DMS79 (cell line): Measurements from ENCODE around the gene MAP4K1.
"Not testable (repeated sequence)": the region's sequence is repeated elsewhere in the genome, so short reads cannot be mapped to it uniquely, and the experiment has no call there.

ENCODE experiments used
- DNase-seq: peaks from one replicate; lab custom pipeline; 2025; lab: John Stamatoyannopoulos, UW

The MAP4K1 gene

DNA sequence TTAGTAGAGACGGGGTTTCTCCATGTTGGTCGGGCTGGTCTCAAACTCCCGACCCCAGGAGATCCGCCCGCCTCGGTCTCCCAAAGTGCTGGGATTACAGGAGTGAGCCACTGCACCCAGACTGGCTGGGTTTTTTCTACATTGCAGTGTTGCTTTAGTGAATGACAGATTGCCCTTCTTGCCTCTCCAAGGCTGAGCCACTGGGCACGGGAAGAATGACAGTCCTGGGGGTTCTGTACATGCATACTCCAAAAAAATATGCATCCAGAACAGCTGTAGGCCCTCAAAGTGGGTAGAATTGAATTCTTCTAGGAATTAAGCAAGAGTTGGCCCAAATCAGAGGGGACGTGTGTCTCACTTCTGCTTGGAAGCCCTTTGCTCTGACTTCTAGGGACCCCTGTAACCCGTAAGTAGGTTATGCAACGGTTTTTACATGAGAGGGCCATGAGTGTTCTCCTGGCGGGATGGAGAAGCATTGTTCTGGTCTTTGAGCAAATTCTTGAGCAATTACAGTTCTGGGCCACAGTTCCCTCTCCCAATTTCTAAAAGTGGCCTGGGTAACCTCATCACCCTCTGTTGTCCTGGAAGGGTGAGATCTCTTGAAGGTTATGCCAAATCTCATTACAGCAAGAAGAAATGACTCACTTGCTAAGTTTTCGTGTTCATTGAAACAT, 33.3 kb upstream of the MAP4K1 start:
- no peak for DNase-seq

DNA sequence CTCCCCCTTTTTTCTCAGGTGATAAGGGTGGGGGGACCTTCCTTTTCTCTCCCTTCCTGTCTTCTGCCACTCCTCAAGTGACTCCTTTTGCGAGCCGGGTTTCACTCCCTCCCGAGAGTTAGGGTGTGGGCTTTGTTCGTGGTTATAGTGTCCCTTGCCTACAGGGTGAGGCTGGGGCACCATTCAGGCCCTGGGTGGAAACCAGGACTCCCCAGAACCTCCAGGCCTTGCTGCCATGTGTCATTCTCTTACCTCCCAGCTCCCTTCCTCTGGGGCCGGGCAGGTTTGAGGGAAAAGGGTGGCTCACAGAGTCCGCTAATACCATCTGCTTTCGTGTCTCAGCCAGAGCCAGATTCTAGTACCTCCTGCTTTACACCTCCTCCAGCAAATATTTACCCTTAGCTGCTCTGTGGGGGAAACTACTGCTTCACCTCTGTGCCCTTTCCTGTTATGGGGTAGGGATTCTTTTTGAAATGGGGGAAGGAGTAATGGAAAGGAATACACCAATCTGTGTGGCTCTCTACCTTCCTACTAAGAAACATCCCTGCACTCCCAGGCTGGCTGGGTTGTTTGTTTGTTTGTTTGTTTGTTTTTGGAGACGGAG, 32.5 kb upstream of the MAP4K1 start:
- no peak for DNase-seq

DNA sequence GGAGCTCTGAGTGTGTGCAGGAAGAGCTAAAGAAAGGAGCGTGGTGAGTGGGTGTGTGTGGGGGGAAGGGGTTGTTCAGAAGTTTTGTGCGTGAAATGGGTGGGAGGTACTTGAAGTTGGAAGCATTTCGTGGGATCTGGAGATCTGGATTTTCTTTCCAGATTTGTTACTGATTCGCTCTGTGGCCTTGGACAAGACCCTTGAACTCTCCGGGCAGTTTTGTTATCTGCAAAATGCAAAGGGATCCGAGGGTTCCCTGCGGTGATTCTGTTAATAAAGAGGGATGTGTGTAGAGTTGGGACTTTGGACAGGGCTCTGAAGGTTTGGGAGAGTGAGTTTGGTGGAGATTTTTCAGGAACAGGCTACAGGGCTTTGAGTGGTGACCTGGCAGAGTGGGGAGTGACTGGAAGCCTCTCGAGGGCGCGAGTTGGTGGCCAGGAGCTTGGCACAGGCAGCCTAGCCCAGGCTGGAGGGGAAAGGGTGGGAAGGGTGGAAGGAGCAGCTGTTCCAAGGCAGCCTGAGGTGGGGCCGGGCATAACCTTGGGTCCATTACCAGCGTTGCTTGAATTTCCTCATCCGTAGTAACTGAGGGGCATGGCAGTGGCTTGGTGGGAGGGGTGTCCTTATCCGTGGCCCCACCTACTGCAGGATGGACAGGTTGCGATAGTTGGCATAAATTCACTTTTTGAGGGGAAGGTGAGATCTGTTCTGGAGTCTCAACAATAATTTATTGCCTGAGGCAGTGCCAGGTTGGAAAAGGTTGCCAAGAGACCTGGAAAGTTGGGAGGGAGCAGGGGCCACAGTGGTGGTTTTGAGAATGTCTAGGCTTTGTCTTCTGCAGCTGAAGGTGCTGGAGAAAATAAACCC, 31.8 kb upstream of the MAP4K1 start:
- peak; percentile 61 for DNase-seq

DNA sequence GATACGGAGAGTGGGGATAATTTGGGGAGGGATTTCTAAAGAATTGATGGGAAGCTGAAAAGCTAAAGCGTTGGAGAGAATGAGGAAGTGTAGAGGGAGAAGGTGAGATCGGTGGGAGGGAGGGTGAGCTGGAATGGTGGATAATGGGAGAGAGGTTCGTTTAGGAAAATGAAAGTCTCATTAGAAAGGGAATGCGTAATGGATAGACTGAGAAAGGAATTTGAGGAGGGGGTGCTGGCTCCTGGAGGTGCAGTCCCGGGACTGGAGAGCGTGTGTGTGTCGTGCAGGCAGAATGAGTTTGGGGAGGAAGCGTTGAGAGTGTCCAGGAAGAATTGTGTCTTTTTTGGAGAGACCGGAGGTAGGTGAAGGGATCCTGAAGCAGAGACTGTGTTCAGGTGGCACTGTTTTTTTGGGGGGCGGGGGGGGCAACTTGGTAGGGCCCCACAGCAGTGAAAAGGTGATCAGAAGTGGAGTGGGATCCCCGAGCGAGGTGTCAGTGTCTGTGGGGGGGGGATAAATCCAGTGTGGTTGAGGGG, 31.1 kb upstream of the MAP4K1 start:
- no peak for DNase-seq

DNA sequence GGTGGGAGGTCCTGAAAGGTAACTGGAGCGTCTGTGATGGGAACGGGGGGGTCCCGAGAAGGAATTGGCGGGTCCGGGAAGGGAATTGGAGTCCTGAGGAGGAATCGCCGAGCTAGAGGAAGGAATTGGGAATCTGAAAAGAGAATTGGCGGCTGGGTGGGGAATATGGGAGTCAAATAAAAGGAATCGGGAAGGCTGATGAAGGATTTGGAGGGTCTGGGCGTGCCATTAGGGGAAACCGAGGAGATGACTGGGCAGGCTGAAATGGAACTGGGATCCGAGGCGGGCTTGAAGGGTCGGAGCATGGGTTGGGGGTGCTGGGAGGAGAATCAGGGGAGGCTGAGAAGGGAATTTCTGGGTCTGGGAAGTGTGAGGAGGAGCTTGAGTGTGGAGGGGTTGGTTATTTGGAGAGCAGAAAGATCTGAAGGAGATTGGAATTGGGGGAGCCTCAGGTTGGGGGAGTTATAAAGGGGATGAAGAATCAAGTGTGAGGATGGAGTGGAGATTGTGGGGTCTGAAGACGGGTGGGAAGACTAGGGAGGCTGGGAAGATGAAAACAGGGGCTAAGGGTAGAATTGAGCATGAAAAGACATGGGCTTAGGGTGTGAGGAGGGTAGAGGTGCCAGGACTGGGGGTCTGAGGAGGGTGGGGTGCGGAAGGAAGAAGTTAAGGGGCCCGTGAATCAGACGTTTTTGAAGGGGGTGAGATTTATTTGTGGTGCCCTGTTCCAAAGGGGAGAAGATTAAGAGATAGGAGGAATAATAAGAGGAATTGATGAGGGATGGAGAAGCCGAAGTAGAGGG, 30.4 kb upstream of the MAP4K1 start:
- no peak for DNase-seq

DNA sequence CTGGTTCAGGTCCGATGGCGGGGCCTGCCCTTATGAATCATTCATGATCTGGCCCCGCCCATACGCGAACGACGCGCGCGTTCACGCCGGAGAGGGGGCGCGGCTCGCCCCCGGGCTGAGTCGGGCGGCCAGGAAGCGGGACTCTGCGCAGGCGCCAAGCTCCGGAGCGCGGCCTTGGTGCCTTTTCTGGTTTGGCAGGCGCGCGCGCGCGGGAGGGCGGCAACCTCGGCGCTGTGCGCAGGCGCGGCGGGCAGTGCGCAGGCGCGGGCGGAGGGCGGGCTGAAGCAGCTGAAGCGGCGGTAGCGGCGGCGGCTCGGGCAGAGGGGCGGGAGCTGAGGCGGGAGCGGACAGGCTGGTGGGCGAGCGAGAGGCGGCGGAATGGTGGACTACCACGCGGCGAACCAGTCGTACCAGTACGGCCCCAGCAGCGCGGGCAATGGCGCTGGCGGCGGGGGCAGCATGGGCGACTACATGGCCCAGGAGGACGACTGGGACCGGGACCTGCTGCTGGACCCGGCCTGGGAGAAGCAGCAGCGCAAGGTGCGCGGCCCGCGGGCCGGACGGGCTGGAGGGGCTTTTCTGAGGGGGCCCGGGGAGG, 29.7 kb upstream of the MAP4K1 start, which contains the start of gene ACTN4:
Gene ACTN4, plus strand, starts transcription at position 282 of the 598 bp plus-strand sequence. Its CDS starts 97 bp downstream, at position 379.
- DNase-seq, result peak; percentile 90

DNA sequence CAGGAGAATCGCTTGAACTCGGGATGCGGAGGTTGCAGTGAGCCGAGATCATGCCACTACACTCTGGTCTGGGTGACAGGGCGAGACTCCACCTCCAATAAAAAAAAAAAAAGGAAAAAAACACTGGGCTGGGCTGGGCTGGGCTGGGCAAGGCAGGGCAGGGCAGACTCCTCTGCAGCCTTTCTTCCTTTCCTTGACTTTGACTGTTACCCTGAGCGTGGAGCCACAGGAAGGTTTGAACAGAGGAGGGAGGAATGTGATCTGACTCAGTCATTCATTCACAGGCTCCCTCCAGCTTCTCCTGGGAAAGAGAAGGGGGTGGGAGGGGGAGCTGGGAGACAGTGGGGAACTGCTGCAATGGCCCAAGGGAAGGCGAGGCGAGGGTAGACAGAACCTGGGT, 27.0 kb upstream of the MAP4K1 start:
- DNase-seq, result no peak

DNA sequence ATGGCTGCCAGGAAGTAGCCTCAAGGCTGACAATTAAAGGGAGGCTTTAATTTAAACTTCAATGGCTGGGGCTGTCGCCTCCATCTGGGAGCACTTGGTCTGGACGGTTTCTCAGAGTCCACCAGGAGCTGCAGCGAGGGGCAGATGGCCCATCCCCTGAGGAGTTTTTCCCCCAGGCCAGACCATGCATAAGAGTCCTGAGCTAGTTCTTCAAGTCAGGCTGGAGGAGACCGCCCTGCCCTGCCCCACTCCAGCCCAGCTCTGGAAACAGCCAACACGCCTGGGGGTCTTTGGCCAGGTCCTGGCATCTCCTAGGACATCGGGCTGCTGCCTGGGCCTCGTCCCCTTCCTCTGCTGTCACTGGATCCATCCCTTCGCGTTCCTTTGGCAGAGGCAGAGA, 24.4 kb upstream of the MAP4K1 start:
- no peak for DNase-seq

DNA sequence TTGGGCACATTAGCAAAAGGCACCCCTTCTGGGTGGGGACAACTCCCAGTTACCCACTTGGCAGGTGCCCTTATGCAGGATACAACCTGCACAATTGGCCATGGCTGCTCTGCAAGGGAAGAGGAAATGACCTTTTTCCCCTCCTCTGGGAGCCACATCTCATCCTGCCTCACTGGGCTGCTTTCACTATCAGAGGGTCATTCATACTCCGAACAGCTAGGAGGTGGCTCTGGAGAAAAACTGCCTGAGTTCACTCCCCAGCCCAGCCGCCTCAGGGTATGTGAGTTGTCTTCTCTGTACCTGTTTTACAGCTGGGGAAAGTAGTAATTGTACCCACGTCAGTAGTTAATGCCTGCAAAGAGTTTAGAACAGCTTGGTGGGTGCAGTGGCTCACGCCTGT, 22.6 kb upstream of the MAP4K1 start:
- no peak for DNase-seq

DNA sequence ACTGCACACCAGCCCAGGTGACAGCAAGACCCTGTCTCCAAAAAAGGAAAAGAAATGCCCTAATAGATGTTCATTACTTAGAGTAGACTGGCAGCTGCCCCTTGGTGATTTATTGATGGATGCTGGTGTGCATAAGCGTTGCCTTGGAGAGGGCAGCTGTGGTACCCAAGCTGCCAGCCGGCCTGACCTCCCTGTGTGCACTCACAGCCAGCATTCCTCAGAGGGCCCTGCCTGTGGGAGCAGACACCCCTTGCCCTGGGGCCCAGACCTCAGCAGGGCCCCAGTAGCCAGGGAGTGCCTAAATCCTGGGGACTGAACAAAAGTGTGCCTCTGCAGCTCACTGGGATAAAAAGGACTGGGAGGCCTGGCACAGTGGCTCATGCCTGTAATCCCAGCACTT, 21.9 kb upstream of the MAP4K1 start:
- DNase-seq, result no peak

DNA sequence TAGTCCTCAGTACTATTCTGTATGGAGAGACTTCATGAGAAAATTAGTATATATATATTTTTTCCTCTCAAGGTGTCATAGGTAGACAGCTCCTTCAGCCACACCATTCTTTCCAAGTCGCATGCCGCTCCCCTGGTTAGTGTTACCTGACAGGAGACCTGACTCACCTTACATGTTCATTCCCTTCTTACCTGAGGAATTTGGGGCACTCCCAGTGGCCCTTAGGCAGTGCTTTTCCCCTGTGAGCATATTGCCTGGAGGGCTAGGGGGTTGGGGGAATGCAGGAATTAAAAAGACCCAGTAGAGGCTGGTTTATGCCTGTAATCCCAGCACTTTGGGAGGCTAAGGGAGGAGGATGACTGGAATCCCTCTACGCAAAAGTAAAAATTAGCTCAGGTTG, 20.7 kb upstream of the MAP4K1 start:
- no peak for DNase-seq

DNA sequence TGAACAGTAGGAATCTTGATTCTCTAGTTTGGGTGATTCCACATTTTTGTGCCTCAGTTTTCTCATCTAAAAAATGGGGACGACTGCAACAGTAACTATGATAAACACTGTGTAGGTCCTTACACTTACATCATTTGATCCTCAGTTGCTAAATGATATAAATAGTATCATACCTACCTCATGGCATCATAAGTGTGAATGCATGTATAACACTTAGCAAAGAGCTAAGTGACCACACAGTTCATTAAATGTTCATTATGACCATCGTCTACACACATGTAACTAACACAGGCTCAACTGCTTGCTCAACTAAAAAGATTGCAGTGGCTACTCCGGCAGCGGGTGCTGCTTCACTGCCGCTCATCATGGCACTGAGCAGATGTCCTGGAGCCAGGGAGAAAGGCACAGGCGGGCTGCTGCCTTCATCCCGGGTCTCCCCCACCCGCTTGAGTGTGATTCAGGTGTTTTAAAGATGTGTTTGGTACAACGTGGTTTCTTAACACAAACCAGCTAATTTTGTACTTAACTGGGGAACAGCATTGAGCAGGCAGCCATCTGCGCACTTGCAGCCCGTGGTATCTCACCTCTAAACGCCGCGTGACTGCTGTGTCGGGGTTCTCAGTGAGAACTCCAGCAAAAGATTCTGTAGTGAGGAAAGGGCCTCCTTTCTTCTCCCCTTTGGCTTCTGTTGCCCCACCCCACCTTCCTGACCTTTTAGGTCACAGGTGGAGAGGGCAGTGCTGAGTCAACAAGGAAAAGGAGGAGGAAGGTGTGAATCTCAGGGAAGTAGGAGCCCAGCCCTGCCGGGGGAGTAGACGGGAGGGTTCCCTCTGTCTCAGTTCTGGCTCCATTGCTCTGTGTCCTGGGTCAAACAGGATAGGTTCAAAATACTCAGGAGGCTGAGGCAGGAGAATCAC, 18.0 kb upstream of the MAP4K1 start:
- no peak for DNase-seq

DNA sequence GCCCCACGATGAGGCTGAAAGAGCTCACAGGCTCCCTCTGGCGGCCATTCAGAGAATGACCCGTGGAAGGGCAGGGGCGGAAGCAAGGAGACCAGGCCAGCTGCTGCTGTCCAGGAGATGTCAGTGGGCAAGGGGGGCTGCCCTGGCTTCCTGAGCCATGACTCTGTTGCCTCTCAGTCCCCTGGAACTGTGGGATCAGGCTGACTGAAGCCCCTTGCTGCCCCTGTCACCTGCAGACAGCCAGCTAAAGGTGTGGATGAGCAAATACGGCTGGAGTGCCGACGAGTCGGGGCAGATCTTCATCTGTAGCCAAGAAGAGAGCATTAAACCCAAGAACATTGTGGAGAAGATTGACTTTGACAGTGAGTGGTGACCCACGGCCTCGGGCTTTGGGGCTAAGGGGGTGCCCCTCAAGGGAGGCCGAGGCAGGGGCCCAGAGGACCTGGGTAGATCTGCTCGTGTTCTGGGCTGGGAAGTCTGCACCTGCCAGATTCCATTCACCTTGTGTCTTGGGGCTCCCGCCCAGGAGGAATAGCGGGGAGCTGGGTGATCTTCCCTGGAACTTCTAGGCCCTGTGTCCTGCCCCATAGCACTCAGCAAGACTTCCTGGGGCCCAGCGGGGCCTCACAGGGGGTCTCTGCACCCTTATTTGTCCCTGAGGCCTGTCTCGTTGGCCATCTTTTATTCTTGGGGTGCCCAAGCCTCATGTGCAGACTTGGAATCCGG, 17.2 kb upstream of the MAP4K1 start:
- DNase-seq, result peak; percentile 3

DNA sequence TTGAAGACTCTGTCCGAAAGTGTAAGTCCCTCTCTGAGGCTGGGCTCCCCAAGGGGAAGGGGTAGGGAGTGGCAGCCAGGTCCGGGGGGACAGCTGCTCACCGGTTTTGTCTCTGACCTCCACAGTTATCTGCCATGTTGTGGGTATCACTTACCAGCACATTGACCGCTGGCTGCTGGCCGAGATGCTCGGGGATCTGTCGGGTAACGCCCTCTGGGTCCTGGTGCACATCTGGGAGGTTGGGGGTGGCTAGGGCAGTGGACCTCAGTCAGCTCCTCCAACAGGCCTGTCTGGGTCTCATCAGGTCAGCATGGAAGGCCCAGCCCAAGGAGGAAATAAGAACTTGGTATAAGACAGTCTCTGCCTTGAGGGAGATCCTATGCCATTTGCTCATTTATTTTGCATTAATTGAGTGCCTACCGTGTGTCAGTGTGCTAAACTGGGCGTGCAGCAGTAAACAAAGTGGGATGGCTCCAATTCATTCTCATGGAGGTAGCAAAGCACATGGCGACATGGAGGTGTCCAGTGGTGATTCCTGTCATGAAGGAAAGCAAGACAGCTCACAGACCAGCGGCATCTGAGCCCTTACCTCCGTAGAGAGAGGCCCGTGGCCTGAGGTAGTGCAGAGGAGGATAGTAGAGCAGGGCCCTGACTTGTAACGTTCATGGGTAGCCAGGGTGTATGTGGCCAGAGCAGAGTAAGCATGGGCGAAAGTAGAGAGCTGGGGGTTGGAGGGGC, 14.9 kb upstream of the MAP4K1 start:
- no peak for DNase-seq

DNA sequence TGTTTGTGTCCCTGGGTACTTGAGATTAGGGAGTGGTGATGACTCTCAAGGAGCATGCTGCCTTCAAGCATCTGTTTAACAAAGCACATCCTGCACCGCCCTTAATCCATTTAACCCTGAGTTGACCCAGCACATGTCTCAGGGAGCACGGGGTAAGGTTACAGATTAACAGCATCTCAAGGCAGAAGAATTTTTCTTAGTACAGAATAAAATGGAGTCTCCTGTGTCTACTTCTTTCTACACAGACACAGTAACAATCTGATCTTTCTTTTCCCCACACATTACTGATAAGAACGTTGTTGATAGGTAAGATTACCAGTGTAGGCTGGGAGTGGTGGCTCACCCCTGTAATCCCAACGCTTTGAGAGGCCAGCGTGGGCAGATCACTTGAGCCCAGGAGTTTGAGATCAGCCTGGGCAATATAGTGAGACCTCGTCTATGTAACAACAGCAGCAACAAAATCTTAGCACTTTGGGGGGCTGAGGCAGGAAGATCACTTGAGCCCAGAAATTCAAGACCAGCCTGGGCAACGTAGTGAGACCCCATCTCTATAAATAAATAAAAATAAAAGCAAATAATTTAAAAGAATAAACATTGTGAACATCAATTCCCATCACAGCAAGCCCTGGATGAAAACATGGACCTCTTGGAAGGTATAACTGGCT, 14.2 kb upstream of the MAP4K1 start:
- DNase-seq, result not testable (repeated sequence)

DNA sequence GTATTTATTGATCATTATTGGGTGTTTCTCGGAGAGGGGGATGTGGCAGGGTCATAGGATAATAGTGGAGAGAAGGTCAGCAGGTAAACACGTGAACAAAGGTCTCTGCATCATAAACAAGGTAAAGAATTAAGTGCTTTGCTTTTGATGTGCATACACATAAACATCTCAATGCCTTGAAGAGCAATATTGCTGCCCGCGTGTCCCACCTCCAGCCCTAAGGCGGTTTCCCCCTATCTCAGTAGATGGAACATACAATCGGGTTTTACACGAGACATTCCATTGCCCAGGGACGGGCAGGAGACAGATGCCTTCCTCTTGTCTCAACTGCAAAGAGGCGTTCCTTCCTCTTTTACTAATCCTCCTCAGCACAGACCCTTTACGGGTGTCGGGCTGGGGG, 13.5 kb upstream of the MAP4K1 start:
- DNase-seq, result not testable (repeated sequence)

DNA sequence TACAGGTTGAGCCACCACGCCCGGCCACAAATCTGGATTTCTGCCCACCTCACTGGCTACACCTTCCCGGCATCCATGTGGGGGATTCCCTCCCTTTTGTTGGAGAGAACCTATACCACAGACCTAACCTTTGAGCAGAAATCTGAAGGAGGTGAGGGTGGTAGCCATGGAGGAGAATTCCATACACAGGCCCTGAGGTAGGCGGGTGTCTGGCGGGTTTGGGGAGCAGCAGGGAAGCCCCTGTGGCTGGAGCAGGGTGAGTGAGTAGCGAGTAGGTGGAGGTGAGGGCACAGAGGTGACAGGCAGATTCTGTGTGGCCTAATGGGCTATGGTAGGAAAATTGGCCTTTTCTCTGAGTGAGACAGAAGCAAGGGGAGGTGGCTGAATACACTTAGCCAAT, 11.8 kb upstream of the MAP4K1 start:
- no peak for DNase-seq

DNA sequence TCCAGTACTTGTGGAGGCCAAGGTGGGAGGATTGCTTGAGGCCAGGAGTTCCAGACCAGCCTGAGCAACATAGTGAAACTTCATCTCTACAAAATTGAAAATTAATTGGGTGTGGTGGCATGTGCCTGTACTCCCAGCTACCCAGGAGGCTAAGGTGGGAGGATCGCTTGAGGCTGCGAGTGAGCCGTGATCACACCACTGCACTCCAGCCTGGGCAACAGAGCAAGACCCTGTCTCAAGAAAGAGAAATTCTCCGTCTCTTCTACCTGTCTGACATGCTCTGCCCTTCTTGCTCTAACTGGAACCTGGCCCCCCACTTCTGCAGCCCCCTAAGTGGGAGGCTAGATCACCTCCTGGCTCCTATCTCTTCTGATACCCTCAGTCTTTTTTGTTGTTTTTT, 8.6 kb upstream of the MAP4K1 start:
- no peak for DNase-seq
